GM06990 (cell line): ENCODE results near the gene CATSPERD.

Experiments used
- DNase-seq: peaks from one replicate; pipeline ENCODE4 v3.0.0-alpha.2; 2011; ENCODE audit not compliant: insufficient read length; ENCODE audit errors: extremely low read depth
- H3K27me3 ChIP-seq: replicated peaks from 2 replicates; pipeline ENCODE4 v1.6.0; 2011; ENCODE audit warnings: low read length; ENCODE audit not compliant: control insufficient read depth, insufficient read depth
- H3K36me3 ChIP-seq: 2 replicates; pipeline ENCODE4 v1.5.1; 2011; ENCODE audit warnings: low read length; ENCODE audit not compliant: control insufficient read depth, insufficient read depth
- H3K4me3 ChIP-seq: replicated peaks from 2 replicates; pipeline ENCODE4 v1.5.1; 2011; ENCODE audit warnings: low read depth, mild to moderate bottlenecking, control low read depth, low read length
- CTCF ChIP-seq: IDR thresholded peaks from 2 replicates; pipeline ENCODE4 v1.5.1; 2011; ENCODE audit warnings: low read length, control low read depth, mild to moderate bottlenecking, inconsistent platforms; ENCODE audit not compliant: insufficient read depth, poor library complexity, severe bottlenecking

The CATSPERD gene

DNA sequence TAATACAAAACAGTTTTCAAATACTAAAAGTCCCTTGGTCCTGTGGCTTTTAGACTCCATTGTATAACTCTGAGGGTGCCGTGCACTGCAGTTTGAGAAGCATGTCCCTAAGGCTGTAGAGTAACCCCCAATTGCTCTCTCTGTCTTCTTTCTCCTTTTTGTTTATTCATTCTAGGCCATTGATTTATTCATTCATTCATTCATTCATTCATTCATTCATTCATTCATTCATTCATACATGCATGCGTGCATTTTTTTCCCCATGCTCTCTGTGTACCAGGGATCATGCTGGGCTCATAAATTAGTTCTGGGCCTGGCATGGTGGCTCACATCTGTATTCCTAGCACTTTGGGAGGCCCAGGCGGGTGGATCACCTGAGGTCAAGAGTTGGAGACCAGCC is 44.8 kb downstream of the CATSPERD start:
- no peak for DNase-seq
- Histone ChIP-seq H3K27me3 (no peaks in the 10 kb centered on the region), H3K4me3 (no peak overlapping the region), H3K36me3 (no peaks in the 10 kb centered on the region)
- TF ChIP-seq CTCF, result no peak

DNA sequence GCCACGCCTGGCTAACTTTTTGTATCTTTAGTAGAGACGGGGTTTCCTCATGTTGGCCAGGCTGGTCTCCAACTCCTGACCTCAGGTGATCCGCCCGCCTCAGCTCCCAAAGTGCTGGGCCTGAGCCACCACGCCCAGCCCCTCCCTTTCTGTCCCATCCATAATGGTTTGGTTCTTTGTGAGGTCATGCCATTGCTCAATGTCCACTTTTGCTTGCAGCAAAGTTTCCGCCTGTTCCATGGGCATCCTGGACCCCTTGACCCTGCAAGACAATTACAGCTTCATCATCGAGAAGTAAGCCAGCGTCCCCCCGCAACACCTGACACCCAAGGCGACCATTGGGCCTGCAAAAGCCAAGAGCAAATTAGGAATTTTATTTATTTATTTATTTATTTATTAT is 47.5 kb downstream of the CATSPERD start:
- H3K36me3 ChIP-seq, result no peaks in the 10 kb centered on the region
- DNase-seq, result no peak
- no peak for TF ChIP-seq CTCF
- H3K4me3 ChIP-seq, result no peak overlapping the region
- no peaks in the 10 kb centered on the region for H3K27me3 ChIP-seq

DNA sequence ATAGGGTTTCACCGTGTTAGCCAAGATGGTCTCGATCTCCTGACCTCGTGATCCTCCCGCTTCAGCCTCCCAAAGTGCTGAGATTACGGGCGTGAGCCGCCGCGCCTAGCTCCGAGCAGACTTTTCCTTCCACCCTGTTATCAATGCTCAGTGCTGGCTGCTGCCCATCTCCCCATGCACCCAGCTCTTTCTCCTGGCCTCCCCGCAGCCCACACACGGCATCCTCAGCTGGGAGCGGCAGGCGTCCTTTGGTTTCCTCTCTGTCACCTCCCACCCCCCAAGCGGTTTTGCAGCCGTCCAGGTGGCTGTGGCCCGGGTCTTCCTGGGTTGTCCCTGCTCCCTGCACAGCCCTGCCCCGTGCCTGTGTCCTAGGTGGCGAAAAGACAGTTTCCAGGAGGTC is 52.0 kb downstream of the CATSPERD start:
- no peaks in the 10 kb centered on the region; the same call in 1 of the 2 replicates for H3K27me3 ChIP-seq
- no peak for TF ChIP-seq CTCF
- no peak overlapping the region for H3K4me3 ChIP-seq
- no peaks in the 10 kb centered on the region for H3K36me3 ChIP-seq
- no peak for DNase-seq

DNA sequence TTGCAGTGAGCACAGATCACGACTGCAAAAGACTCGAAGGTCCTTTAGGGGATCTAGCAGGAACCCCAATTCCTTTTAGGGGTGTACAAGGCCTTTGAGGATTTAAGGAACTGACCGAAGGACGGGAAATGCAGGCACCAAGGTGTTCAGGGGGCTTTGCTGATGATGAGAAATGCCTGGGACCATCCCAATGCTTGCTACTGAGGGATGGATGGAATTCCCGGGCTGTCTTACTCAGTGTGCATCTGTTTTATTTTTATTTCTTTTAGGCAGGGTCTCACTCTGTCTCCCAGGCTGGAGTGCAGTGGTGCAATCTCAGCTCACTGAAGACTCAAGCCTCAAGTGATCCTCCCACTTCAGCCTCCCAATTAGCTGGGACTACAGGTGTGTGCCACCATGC is 52.8 kb downstream of the CATSPERD start:
- no peak for DNase-seq
- Histone ChIP-seq H3K36me3 (no peaks in the 10 kb centered on the region), H3K27me3 (no peaks in the 10 kb centered on the region; the same call in 1 of the 2 replicates), H3K4me3 (no peak overlapping the region)
- TF ChIP-seq CTCF, result no peak

DNA sequence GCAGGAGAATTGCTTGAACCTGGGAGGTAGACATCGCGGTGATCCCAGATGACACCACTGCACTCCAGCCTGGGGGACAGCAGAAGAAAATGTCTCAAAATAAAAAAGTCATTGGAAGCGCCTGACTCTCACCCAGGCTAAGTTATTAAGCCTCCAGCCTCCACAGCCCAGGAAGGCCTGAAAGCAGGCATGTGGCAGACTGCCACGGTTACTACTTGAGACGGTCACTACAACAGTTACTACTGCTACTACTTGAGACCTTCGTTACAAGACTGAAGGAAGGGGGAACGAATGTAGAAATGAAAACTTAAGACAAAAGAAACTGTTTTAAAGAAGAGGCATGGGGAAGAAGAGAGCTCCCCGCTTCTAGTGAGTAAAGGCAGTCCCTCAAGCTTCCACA is 54.5 kb downstream of the CATSPERD start:
- no peak for TF ChIP-seq CTCF
- H3K36me3 ChIP-seq, result no peaks in the 10 kb centered on the region
- H3K4me3 ChIP-seq, result no peak overlapping the region
- no peak for DNase-seq
- H3K27me3 ChIP-seq, result no peaks in the 10 kb centered on the region; the same call in 1 of the 2 replicates

DNA sequence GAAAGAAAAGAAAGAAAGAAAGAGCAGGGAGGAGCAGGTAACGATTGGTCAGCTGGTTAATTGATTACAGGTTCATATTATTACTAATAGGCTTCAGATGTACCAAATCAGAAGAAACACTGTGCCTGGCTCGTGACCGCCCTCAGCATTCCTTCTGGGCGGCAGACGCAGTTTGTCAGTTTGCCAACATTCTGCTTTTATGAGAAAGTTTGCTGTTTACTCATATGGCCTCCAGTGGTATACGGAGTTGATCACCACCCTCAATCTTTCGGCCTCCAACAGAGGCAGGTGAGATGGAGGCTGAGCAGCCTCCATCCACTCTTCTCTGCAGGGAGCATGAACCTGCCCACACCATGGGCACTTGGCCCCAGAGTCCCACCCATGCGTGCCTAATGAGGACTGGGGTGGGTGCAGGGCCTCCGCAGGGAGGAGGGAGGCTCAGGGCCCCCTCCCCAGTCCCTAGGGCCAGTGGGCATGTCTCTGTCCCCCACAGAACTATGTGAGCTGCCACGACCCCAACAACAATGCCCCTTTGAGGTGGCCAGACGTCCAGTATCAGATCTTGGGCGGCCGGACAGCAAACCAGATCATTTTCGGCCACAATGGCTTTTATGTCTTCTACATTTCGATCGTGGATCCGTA is 55.4 kb downstream of the CATSPERD start:
- H3K4me3 ChIP-seq, result no peak overlapping the region
- no peak for DNase-seq
- no peaks in the 10 kb centered on the region for H3K36me3 ChIP-seq
- no peaks in the 10 kb centered on the region; the same call in 1 of the 2 replicates for H3K27me3 ChIP-seq
- TF ChIP-seq CTCF, result no peak
